ENCODE data around the gene GMDS. TPM values are rescaled to one million over a fixed set of nuclear protein-coding genes. Genes with fewer than 3 reads are reported as not detected.

GMDS gene
- total RNA-seq, 1 experiment from 2014 or later, result 35.0 TPM

GRCh38 chr6:1619673-1620503 lies 625.5 kb downstream of the GMDS start (continued):
- no peak for TF ChIP-seq ZNF281 (CRISPR knock-in tag; IDR thresholded peaks at IDR 0.05)
- TF ChIP-seq SP1 (CRISPR knock-in tag; conservative IDR thresholded peaks at IDR 0.05), result no peak
- no peak for TF ChIP-seq JUN (CRISPR knock-in tag; IDR thresholded peaks at IDR 0.05)
- no peak for TF ChIP-seq ZNF416 (CRISPR knock-in tag; IDR thresholded peaks at IDR 0.05)
- TF ChIP-seq ZNF219 (CRISPR knock-in tag; IDR thresholded peaks at IDR 0.05; ENCODE audit: borderline replicate concordance), result no peak
- no peak for TF ChIP-seq ZMAT4 (CRISPR knock-in tag; IDR thresholded peaks at IDR 0.05)
- no peak for TF ChIP-seq ZNF121 (CRISPR knock-in tag; IDR thresholded peaks at IDR 0.05)
- TF ChIP-seq FOXP1 (CRISPR knock-in tag; IDR thresholded peaks at IDR 0.05; ENCODE audit: borderline replicate concordance), result 0 out of 2 replicates have a peak, but pooled peaks have one; percentile 42
- no peak for TF ChIP-seq ZSCAN18 (CRISPR knock-in tag; IDR thresholded peaks at IDR 0.05)
- no peak for TF ChIP-seq FOXJ3 (CRISPR knock-in tag; IDR thresholded peaks at IDR 0.05; ENCODE audit: borderline replicate concordance)
- TF ChIP-seq FOXP4 (CRISPR knock-in tag; IDR thresholded peaks at IDR 0.05), result peak; percentile 81; the same call in 1 of the 2 replicates
- TF ChIP-seq STAT6 (CRISPR knock-in tag; conservative IDR thresholded peaks at IDR 0.05; ENCODE audit: low read depth), result no peak
- TF ChIP-seq USF2 (CRISPR knock-in tag; IDR thresholded peaks at IDR 0.05), result no peak
- no peak for TF ChIP-seq GABPB1 (CRISPR knock-in tag; IDR thresholded peaks at IDR 0.05)
- no peak for TF ChIP-seq USF1 (CRISPR knock-in tag; IDR thresholded peaks at IDR 0.05)
- peak; percentile 67; the same call in 1 of the 2 replicates for TF ChIP-seq IRF1 (CRISPR knock-in tag; IDR thresholded peaks at IDR 0.05)
- no peak for TF ChIP-seq AR (CRISPR knock-in tag; IDR thresholded peaks at IDR 0.05)
- TF ChIP-seq FOXK1 (CRISPR knock-in tag; IDR thresholded peaks at IDR 0.05), result peak; percentile 3; the same call in 1 of the 2 replicates
- TF ChIP-seq TEAD4 (CRISPR knock-in tag; IDR thresholded peaks at IDR 0.05), result no peak
- no peak for TF ChIP-seq NFE2L1 (CRISPR knock-in tag; IDR thresholded peaks at IDR 0.05)
- no peak for TF ChIP-seq ZNF263 (CRISPR knock-in tag; IDR thresholded peaks at IDR 0.05; ENCODE audit: low read depth)

All from WTC11 (cell line).